Brain pericyte (primary cell): ENCODE results near the gene RNF111.
"Not testable (repeated sequence)": the region's sequence is repeated elsewhere in the genome, so short reads cannot be mapped to it uniquely, and the experiment has no call there.

Experiments
- DNase-seq: peaks from one replicate; pipeline ENCODE4 v3.0.0-alpha.2; 2012; ENCODE audit warnings: low read depth, low spot score

Gene RNF111

DNA sequence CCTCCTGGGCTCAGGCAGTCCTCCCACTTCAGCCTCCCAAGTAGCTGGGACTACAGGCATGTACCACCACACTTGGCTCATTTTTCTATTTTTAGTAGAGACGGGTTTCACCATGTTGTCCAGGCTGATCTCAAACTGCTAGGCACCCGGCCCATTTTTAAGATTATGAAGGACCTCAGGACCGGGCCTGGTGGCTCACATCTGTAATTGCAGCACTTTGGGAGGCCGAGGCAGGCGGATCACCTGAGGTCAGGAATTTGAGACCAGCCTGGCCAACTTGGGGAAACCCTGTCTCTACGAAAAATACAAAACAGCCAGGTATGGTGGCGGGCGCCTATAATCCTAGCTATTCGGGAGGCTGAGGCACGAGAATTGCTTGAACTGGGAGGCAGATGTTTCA lies 12.8 kb downstream of the RNF111 start:
- DNase-seq = not testable (repeated sequence)

DNA sequence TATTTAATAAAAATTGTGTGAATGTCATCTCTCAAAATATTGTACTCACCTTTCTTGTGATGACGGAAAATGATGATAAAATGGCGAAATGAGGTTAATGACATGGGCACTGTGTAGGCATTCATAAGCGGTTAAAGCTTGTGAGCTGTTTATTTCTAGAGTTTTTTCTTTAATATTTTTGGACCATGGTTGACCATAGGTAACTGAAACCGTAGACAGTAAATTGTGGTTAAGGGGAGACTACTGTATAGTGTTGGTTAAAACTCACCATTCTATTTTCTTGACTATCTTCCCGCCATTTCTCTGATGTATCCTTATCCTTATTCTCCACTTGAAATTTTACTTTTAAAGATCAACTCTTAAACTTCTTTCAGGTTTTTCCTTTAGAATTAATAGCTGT lies 14.5 kb downstream of the RNF111 start:
- no peak for DNase-seq

- no peak for DNase-seq
Measured at GRCh38 chr15:59002418-59002859, 15.0 kb downstream of the RNF111 start.

DNA sequence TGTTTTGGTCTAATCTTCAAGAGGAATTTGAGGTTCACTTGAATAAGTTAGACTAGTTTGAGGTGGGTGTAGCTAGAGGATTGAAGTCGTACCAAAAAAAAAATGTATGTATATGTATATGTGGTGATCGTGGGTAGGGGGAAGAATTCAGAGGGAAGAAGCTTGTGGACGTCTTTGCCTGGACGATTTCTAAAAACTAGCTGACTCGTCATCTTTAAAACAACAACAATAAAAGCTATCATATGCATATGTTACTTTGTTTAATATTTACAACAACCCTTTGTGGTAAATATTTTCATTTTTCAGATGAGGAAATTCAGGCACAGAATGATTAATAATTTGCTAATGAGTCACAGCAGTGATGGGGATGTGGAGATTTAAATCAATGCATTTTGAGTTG lies 18.1 kb downstream of the RNF111 start:
- DNase-seq = no peak

DNA sequence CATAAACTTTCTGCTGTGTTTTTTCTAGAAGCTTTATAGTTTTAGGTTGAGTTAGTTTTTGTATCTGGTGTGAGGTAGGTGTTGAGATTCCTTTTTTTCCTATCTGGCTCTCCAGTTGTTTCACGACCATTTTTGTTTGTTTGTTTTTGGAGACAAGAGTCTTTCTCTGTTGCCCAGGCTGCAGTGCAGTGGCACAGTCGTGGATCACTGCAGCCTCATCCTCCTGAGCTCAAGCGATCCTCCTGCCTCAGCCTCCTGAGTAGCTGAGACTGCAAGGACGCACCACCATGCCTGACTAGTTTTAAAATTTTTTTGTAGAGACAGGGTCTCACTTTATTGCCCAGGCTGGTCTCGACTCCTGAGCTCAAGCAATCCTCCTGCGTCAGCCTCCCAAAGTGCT lies 20.6 kb downstream of the RNF111 start:
- DNase-seq = no peak

DNA sequence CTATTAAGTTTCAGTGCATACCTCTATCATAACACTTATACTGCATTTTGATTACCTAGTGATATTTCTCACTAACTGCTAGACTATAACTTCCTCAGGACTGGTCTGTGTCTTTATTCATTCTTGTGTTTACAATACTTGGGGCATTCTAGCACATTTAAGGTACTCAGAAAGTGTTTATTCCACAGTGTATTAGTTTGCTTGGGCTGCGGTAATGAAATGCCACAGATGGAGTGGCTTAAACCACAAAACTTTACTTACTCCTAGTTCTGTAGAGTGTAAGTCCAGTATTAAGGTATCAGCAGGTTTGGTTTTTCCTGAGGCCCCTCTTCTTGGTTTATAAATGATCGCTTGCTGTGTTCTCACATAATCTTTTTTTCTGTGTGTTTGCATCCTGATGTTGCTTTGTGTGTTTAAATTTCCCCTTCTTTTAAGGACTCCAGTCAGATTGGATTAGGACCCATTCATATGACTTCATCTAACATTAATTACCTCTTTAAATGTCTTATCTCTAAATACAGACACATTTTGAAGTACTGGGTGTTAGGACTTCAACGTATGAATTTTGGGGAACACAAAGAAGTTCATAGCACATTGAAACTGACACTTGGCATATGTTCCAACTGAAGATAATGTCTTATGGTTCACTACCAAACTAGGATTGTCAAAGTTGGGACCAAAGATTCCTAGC lies 23.9 kb downstream of the RNF111 start:
- DNase-seq = no peak

- no peak for DNase-seq
Measured at GRCh38 chr15:59013246-59013873, 25.9 kb downstream of the RNF111 start.

DNA sequence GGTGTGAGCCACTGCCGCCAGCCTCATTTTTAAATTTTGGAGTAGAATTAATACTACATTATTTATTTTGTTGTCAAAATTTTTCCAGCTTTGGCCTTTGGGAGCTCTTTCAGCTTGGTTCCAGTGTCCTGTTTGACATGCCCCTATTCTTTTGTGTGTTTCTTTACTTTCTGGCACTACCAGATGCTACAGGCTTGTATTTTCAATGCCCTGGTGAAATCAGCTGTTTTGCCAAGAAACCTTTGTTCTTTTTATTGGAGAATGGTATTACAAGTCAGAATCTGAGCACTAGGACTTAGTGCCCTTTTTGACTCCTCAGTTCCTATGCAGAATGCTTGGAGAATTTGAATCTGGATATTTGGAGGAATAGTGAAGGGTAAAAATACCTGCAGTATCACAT lies 26.6 kb downstream of the RNF111 start:
- DNase-seq = no peak

DNA sequence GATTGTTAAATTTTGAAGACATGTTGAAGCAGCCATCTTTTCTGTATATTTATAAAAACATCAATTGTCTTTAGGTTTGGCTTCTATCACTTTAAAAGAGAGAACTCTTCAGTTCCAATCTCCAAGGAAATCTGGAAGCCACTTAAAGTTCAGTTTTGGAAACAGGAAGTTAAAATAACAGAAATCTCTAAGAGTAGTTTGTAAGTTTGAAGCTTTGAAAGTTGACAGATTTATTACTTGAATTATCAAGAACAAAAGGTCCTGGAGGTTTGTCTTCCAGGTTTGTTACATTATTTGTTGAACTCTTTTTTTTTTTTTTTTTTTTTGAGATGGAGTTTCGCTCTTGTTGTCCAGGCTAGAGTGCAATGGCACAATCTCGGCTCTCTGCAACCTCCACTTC lies 30.0 kb downstream of the RNF111 start:
- DNase-seq = no peak

DNA sequence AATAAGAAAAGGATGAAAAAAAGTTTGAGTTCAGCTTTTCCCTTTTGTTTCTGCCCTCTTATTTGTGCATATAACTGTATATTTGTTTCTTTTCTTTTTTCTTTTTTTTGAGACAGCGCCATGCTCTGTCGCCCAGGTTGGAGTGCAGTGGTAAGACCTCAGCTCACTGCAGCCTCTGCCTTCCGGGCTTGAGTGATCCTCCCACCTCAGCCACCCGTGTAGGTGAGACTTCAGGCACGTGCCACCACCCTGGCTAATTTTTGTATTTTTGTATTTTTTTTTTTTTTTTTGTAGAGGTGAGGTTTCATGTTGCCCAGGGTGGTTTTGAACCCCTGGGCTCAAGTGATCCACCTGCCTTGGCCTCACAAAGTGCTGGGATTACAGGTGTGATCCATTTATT lies 31.4 kb downstream of the RNF111 start:
- no peak for DNase-seq

DNA sequence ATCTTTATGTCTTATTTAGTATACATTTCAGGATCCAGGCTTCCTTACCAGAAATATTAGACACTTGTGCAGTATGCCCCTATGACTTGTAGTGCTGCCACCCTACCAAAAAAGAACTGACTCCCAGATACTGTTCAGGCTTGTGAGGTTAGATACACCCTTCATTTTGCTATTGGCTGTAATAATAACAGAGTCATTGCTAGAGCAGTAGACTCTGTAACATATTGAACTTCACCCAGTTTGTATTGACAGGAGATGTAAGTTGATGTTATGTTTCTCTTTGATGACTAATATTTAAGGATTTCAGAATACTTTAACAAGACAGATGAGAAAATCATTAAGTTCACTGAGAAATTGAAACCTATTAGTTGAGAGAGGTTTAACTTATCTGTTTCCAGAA lies 32.9 kb downstream of the RNF111 start:
- DNase-seq = no peak

DNA sequence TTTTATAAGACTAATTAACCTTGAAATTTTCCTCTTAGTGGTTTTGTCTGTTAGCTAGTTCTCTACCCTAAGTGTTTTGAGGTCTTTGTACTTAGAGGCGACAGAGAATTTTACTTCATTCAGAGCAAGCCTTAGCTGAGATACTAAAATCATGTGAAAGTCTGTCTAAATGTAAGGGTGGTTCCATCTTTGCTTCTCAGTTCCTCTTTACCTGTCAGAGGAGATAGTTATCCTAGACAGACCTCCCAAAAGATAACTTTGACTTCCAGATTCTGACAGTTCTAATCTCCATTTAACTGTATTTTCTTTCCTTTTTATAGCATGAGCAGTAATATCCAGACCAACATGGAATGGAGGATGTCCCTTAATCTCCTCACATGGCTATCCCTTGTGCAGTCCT lies 34.7 kb downstream of the RNF111 start:
- DNase-seq = no peak

GRCh38 chr15:59026207-59026606 lies 38.7 kb downstream of the RNF111 start:
- no peak for DNase-seq

DNA sequence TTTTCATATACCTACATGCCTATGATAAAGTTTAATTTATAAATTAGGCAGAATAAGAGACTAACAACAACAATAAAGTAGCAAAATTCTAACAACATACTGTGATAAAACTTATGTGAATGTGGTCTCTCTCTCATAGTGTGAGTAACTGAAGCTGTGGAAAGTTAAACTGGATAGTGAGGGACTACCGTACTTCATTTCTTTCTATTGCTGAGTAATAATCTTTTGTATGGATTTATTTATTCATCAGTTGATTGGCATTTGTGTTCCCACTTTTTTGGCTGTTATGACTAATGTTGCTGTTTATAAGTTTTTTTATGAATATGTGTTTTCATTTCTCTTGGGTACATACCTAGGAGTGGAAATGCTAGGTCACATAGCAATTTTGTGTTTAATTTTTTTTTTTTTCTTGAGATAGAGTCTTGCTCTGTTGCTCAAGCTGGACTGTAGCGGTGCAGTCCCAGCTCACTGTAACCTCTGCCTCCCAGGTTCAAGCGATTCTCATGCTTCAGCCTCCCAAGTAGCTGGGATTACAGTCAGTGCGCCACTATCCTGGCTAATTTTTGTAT lies 41.0 kb downstream of the RNF111 start:
- DNase-seq = no peak

DNA sequence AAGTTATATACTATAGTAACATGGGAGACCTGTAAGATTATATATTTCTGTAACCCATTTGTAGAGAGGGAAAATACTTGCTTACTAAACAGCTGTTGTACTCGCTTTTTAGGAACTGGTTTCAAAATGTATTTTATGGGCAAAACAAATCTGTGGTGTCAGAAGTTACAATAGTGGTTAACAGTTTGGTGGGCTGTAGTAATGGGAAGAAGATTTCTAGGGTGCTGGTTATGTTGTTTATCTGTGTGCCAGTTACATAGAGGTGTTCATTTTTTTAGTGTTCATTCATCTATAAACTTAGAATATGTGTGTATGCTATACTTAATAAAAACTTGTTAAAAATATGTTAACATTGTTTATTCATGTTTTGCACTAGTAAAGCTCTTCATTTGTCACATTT lies 42.1 kb downstream of the RNF111 start:
- DNase-seq = no peak

DNA sequence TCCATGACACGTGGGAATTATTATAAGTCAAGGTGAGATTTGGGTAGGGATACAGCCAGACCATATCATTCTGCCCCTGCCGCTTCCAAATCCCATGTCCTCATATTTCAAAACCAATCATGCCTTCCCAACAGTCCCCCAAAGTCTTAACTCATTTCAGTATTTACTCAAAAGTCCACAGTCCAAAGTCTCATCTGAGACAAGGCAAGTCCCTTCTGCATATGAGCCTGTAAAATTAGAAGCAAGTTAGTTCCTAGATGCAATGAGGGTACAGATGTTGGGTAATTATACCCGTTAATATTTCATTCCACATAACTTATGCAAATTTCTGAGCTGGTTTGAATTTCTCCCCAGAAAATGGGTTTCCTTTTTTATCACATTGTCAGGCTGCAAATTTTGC lies 47.7 kb downstream of the RNF111 start:
- no peak for DNase-seq

DNA sequence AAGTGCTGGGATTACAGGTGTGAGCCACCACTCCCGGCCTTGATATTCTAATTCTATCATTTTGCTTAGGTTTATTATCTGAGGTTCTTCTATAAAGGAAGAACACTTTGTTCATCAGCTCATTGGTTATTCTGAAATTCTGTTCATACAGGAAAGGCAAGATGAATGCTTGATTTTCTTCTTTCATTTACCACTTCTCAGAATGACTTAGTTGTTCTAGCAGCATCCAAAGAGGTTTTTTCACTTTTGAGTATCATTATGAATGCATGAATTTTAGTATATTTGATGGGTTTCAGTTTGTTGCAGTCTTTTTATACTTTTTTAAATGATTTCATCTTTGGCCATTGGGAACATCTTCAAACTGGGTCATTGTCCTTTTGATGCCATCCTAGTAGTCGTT lies 51.8 kb downstream of the RNF111 start:
- DNase-seq = no peak

DNA sequence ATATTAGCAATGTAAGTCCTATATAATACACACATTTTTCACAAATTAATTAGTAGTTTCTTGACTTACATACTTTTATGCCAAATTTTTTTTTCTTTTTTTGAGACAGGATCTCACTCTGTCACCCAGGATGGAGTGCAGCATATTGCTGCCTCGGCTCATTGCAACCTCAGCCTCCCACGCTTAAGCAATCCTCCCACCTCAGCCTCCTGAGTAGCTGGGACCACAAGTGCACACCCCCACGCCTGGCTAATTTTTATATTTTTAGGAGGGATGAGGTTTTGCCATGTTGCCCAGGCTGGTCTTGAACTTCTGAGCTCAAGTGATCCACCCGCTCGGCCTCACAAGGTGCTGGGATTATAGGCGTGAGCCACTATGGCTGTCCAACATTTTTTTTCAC lies 54.6 kb downstream of the RNF111 start:
- DNase-seq = no peak

DNA sequence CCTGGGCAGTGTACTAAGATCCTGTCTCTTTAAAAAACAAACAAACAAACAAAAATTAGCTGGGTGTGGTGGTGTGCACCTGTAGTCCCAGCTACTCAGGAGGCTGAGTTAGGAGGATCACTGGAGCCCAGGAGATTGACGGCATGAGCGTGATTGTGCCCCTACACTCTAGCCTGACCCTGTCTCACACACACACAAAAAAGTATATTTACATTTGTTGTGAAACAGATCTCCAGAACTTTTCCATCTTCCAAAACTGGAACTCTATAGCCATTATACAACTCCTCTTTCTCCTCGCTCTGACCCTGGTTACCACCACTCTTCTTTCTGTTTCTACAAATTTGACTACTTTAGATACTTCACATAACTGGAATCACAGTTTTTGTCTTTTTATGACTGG lies 61.4 kb downstream of the RNF111 start:
- no peak for DNase-seq

DNA sequence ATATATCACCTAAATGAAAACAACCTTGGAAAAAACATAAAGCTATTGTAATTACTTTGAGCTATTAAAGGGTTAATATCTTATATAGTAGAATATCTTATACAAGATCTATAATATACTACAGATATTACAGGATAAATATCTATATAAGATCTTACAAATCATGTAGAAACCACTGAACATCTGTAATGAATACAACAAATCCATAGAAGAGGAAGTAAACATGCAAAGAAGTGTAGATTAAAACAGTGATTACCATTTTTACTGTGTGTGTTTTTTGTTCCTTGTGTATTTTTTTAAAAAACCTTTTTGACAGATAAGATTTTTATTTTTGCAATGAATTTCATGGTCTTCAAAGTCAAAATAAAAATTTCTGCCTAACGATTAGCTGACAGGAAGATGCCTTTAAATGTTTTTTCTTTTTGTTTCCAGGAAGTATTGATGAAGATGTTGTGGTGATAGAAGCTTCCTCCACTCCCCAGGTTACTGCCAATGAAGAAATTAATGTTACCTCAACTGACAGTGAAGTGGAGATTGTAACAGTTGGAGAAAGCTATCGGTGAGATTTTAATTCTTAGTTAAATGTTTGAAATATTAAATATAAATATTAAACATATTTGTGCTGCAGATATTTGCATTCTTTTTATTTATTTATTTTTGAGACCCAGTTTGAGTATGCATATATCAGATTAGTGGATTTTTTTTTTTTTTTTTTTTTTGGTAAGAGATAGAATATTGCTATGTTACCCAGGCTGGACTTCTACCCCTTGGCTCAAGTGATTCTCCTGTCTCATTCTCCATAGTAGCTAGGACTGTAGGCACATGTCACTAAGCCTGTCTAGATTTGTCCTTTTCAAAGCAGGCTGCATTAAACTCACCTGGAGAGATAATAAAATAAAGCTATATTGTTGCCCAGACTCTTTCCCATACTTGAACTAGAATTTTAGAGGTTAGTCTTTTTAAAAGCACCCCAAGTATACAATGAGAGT lies 64.7 kb downstream of the RNF111 start:
- no peak for DNase-seq

DNA sequence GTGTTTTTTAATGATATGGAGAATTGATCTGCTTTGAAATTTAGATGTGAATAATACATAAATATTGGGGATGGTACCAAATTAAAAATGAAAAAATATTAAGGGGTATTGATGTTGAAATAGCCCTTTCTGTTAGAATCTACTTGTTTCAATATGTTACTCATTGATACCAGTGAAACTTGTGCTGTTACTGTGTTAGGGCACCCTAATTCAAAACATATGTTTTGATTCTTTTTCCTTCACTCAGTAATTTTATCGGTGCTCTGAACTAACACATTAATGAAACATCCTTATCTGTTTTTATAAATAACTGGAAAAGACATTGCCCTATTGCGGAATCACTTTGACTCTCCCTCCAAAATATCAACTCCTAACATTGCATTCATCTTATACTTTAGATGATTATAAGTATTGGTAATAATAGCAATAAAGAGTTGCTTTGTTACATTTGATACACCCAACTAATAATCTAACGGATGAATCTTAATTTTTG lies 65.5 kb downstream of the RNF111 start:
- no peak for DNase-seq

- no peak for DNase-seq
Measured at GRCh38 chr15:59053482-59053881, 66.0 kb downstream of the RNF111 start.
